Measurements from ENCODE around the gene EIF2S2.

DNA sequence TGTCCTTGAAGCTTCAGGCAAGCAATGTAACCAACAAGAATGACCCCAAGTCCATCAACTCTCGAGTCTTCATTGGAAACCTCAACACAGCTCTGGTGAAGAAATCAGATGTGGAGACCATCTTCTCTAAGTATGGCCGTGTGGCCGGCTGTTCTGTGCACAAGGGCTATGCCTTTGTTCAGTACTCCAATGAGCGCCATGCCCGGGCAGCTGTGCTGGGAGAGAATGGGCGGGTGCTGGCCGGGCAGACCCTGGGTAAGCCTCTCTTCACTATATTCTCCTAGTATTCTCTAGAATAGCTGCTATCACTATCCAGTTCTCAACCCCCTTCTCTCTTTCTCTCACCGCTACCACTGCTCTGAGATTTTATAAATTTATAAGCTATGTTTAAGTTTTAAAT is 40.0 kb downstream of the EIF2S2 start:
- TF ChIP-seq POLR2A (IDR thresholded peaks at IDR 0.05; ENCODE audit: low read length), result no peak
- TF ChIP-seq GATA1 (IDR thresholded peaks at IDR 0.05; ENCODE audit: low read depth, low read length), result no peak

All from erythroblast (primary cell).